ENCODE results near the gene UTP25. TPM values are rescaled to one million over a fixed set of nuclear protein-coding genes. Genes with fewer than 3 reads are reported as not detected.

UTP25 gene
- total and polyA plus RNA-seq, 2 donors = 2.9 to 6.2 TPM

GRCh38 chr1:209844695-209845407 lies 17.1 kb downstream of the UTP25 start:
- 93% methylated on average over 6 of the region's 6 CpGs for WGBS
- H3K9me3 ChIP-seq (ENCODE audit: control insufficient read depth in 2 of 2, insufficient read depth in 1 of 2, low read length in 1 of 2) = no peaks in the 10 kb centered on the region
- H3K27me3 ChIP-seq (ENCODE audit: control insufficient read depth in 2 of 2, insufficient read depth in 1 of 2, low read length in 1 of 2) = no peaks in the 10 kb centered on the region
- H3K4me3 ChIP-seq (ENCODE audit: low read length in 2 of 2) = no peak overlapping the region
- H3K27ac ChIP-seq (ENCODE audit: low read depth in 1 of 2, low read length in 1 of 2) = no peak overlapping the region
- no peaks in the 10 kb centered on the region for H3K4me1 ChIP-seq (ENCODE audit: control insufficient read depth in 2 of 2, insufficient read depth in 2 of 2, low read length in 2 of 2)
- no peak for DNase-seq (ENCODE audit: low read depth in 6 of 9, low spot score in 9 of 9)
- H3K36me3 ChIP-seq (ENCODE audit: control insufficient read depth in 2 of 2, insufficient read depth in 2 of 2, low read length in 1 of 2) = peaks cover 38 to 64% of the 10 kb centered on the region in 2 donors

- Histone ChIP-seq H3K4me3 (ENCODE audit: low read length in 2 of 2) (no peak overlapping the region), H3K9me3 (ENCODE audit: control insufficient read depth in 2 of 2, insufficient read depth in 1 of 2, low read length in 1 of 2) (no peaks in the 10 kb centered on the region), H3K4me1 (ENCODE audit: control insufficient read depth in 2 of 2, insufficient read depth in 2 of 2, low read length in 2 of 2) (no peaks in the 10 kb centered on the region), H3K27ac (ENCODE audit: low read depth in 1 of 2, low read length in 1 of 2) (no peak overlapping the region), H3K36me3 (ENCODE audit: control insufficient read depth in 2 of 2, insufficient read depth in 2 of 2, low read length in 1 of 2) (peaks cover 38 to 64% of the 10 kb centered on the region in 2 donors), H3K27me3 (ENCODE audit: control insufficient read depth in 2 of 2, insufficient read depth in 1 of 2, low read length in 1 of 2) (no peaks in the 10 kb centered on the region)
- DNase-seq (ENCODE audit: low read depth in 6 of 9, low spot score in 9 of 9) = no peak
- 100% methylated on average over 1 of the region's 1 CpG for WGBS
Observed at GRCh38 chr1:209845408-209845725, 17.6 kb downstream of the UTP25 start.

GRCh38 chr1:209849388-209849787 lies 21.6 kb downstream of the UTP25 start:
- Histone ChIP-seq H3K4me1 (ENCODE audit: control insufficient read depth in 2 of 2, insufficient read depth in 2 of 2, low read length in 2 of 2) (no peaks in the 10 kb centered on the region), H3K9me3 (ENCODE audit: control insufficient read depth in 2 of 2, insufficient read depth in 1 of 2, low read length in 1 of 2) (no peaks in the 10 kb centered on the region), H3K27me3 (ENCODE audit: control insufficient read depth in 2 of 2, insufficient read depth in 1 of 2, low read length in 1 of 2) (no peaks in the 10 kb centered on the region), H3K27ac (ENCODE audit: low read depth in 1 of 2, low read length in 1 of 2) (no peak overlapping the region), H3K36me3 (ENCODE audit: control insufficient read depth in 2 of 2, insufficient read depth in 2 of 2, low read length in 1 of 2) (peaks cover 36 to 54% of the 10 kb centered on the region in 2 donors), H3K4me3 (ENCODE audit: low read length in 2 of 2) (no peak overlapping the region)
- DNase-seq (ENCODE audit: low read depth in 6 of 9, low spot score in 9 of 9) = no peak
- WGBS = 97% methylated on average over 5 of the region's 5 CpGs

- DNase-seq (ENCODE audit: low read depth in 6 of 9, low spot score in 9 of 9) = peak in 2 of 9 donors; percentile 12 to 19
- Histone ChIP-seq H3K27ac (ENCODE audit: low read depth in 1 of 2, low read length in 1 of 2) (no peak overlapping the region), H3K4me1 (ENCODE audit: control insufficient read depth in 2 of 2, insufficient read depth in 2 of 2, low read length in 2 of 2) (no peaks in the 10 kb centered on the region), H3K9me3 (ENCODE audit: control insufficient read depth in 2 of 2, insufficient read depth in 1 of 2, low read length in 1 of 2) (no peaks in the 10 kb centered on the region), H3K36me3 (ENCODE audit: control insufficient read depth in 2 of 2, insufficient read depth in 2 of 2, low read length in 1 of 2) (peaks cover 28 to 46% of the 10 kb centered on the region in 2 donors), H3K27me3 (ENCODE audit: control insufficient read depth in 2 of 2, insufficient read depth in 1 of 2, low read length in 1 of 2) (no peaks in the 10 kb centered on the region), H3K4me3 (ENCODE audit: low read length in 2 of 2) (no peak overlapping the region)
- 87% methylated on average over 6 of the region's 6 CpGs for WGBS
Observed at GRCh38 chr1:209850342-209850979, 22.7 kb downstream of the UTP25 start.

GRCh38 chr1:209853676-209854075 lies 25.9 kb downstream of the UTP25 start:
- H3K9me3 ChIP-seq (ENCODE audit: control insufficient read depth in 2 of 2, insufficient read depth in 1 of 2, low read length in 1 of 2) = no peaks in the 10 kb centered on the region
- H3K4me1 ChIP-seq (ENCODE audit: control insufficient read depth in 2 of 2, insufficient read depth in 2 of 2, low read length in 2 of 2) = no peaks in the 10 kb centered on the region
- WGBS = 98% methylated on average over 2 of the region's 2 CpGs
- no peak overlapping the region for H3K4me3 ChIP-seq (ENCODE audit: low read length in 2 of 2)
- DNase-seq (ENCODE audit: low read depth in 6 of 9, low spot score in 9 of 9) = no peak
- H3K27me3 ChIP-seq (ENCODE audit: control insufficient read depth in 2 of 2, insufficient read depth in 1 of 2, low read length in 1 of 2) = no peaks in the 10 kb centered on the region
- H3K36me3 ChIP-seq (ENCODE audit: control insufficient read depth in 2 of 2, insufficient read depth in 2 of 2, low read length in 1 of 2) = peaks cover 20 to 35% of the 10 kb centered on the region in 2 donors
- no peak overlapping the region for H3K27ac ChIP-seq (ENCODE audit: low read depth in 1 of 2, low read length in 1 of 2)

GRCh38 chr1:209854196-209854595 lies 26.4 kb downstream of the UTP25 start:
- H3K36me3 ChIP-seq (ENCODE audit: control insufficient read depth in 2 of 2, insufficient read depth in 2 of 2, low read length in 1 of 2) = peaks cover 15 to 33% of the 10 kb centered on the region in 2 donors
- H3K4me3 ChIP-seq (ENCODE audit: low read length in 2 of 2) = no peak overlapping the region
- no peaks in the 10 kb centered on the region for H3K4me1 ChIP-seq (ENCODE audit: control insufficient read depth in 2 of 2, insufficient read depth in 2 of 2, low read length in 2 of 2)
- no peaks in the 10 kb centered on the region for H3K27me3 ChIP-seq (ENCODE audit: control insufficient read depth in 2 of 2, insufficient read depth in 1 of 2, low read length in 1 of 2)
- H3K9me3 ChIP-seq (ENCODE audit: control insufficient read depth in 2 of 2, insufficient read depth in 1 of 2, low read length in 1 of 2) = no peaks in the 10 kb centered on the region
- no peak overlapping the region for H3K27ac ChIP-seq (ENCODE audit: low read depth in 1 of 2, low read length in 1 of 2)
- DNase-seq (ENCODE audit: low read depth in 6 of 9, low spot score in 9 of 9) = no peak
- WGBS = 77% methylated on average over 3 of the region's 3 CpGs

GRCh38 chr1:209855006-209855405 lies 27.2 kb downstream of the UTP25 start:
- Histone ChIP-seq H3K4me1 (ENCODE audit: control insufficient read depth in 2 of 2, insufficient read depth in 2 of 2, low read length in 2 of 2) (no peaks in the 10 kb centered on the region), H3K27me3 (ENCODE audit: control insufficient read depth in 2 of 2, insufficient read depth in 1 of 2, low read length in 1 of 2) (no peaks in the 10 kb centered on the region), H3K36me3 (ENCODE audit: control insufficient read depth in 2 of 2, insufficient read depth in 2 of 2, low read length in 1 of 2) (peaks cover 8 to 26% of the 10 kb centered on the region in 2 donors), H3K4me3 (ENCODE audit: low read length in 2 of 2) (no peak overlapping the region), H3K27ac (ENCODE audit: low read depth in 1 of 2, low read length in 1 of 2) (no peak overlapping the region), H3K9me3 (ENCODE audit: control insufficient read depth in 2 of 2, insufficient read depth in 1 of 2, low read length in 1 of 2) (no peaks in the 10 kb centered on the region)
- DNase-seq (ENCODE audit: low read depth in 6 of 9, low spot score in 9 of 9) = no peak
- 72% methylated on average over 8 of the region's 8 CpGs for WGBS

- Histone ChIP-seq H3K36me3 (ENCODE audit: control insufficient read depth in 2 of 2, insufficient read depth in 2 of 2, low read length in 1 of 2) (peaks cover 8 to 20% of the 10 kb centered on the region in 2 donors), H3K4me3 (ENCODE audit: low read length in 2 of 2) (no peak overlapping the region), H3K27me3 (ENCODE audit: control insufficient read depth in 2 of 2, insufficient read depth in 1 of 2, low read length in 1 of 2) (no peaks in the 10 kb centered on the region), H3K27ac (ENCODE audit: low read depth in 1 of 2, low read length in 1 of 2) (no peak overlapping the region), H3K9me3 (ENCODE audit: control insufficient read depth in 2 of 2, insufficient read depth in 1 of 2, low read length in 1 of 2) (no peaks in the 10 kb centered on the region), H3K4me1 (ENCODE audit: control insufficient read depth in 2 of 2, insufficient read depth in 2 of 2, low read length in 2 of 2) (no peaks in the 10 kb centered on the region)
- WGBS = 96% methylated on average over 5 of the region's 5 CpGs
- DNase-seq (ENCODE audit: low read depth in 6 of 9, low spot score in 9 of 9) = no peak
Observed at GRCh38 chr1:209855623-209856022, 27.9 kb downstream of the UTP25 start.

GRCh38 chr1:209858561-209859103 lies 30.9 kb downstream of the UTP25 start:
- Histone ChIP-seq H3K9me3 (ENCODE audit: control insufficient read depth in 2 of 2, insufficient read depth in 1 of 2, low read length in 1 of 2) (no peaks in the 10 kb centered on the region), H3K27ac (ENCODE audit: low read depth in 1 of 2, low read length in 1 of 2) (no peak overlapping the region), H3K27me3 (ENCODE audit: control insufficient read depth in 2 of 2, insufficient read depth in 1 of 2, low read length in 1 of 2) (peaks cover 0 to 2% of the 10 kb centered on the region in 2 donors), H3K4me3 (ENCODE audit: low read length in 2 of 2) (no peak overlapping the region), H3K36me3 (ENCODE audit: control insufficient read depth in 2 of 2, insufficient read depth in 2 of 2, low read length in 1 of 2) (peaks cover 3 to 4% of the 10 kb centered on the region in 2 donors), H3K4me1 (ENCODE audit: control insufficient read depth in 2 of 2, insufficient read depth in 2 of 2, low read length in 2 of 2) (no peaks in the 10 kb centered on the region)
- WGBS = 97% methylated on average over 41 of the region's 41 CpGs
- DNase-seq (ENCODE audit: low read depth in 6 of 9, low spot score in 9 of 9) = no peak
